ENCODE measurements around the gene TRPM5. TPM values are rescaled to one million over a fixed set of nuclear protein-coding genes. Genes with fewer than 3 reads are reported as not detected.

The TRPM5 gene
- total RNA-seq, 1 donor from 2014 or later: not detected

GRCh38 chr11:2471804-2472096 lies 27.4 kb upstream of the TRPM5 start:
- DNase-seq (ENCODE audit: low spot score in 2 of 2): no peak
- Histone ChIP-seq H3K27ac (no peak overlapping the region), H3K36me3 (no peaks in the 10 kb centered on the region), H3K4me3 (no peak overlapping the region), H3K4me1 (no peaks in the 10 kb centered on the region), H3K9me3 (no peaks in the 10 kb centered on the region), H3K27me3 (no peaks in the 10 kb centered on the region)
- no peak for TF ChIP-seq CTCF (IDR thresholded peaks at IDR 0.05)
- intact Hi-C loops (cut with DNase I): no loop called here

GRCh38 chr11:2471048-2471803 lies 26.9 kb upstream of the TRPM5 start:
- no peaks in the 10 kb centered on the region for H3K36me3 ChIP-seq
- no peaks in the 10 kb centered on the region for H3K27me3 ChIP-seq
- no peak overlapping the region for H3K4me3 ChIP-seq
- no peaks in the 10 kb centered on the region for H3K4me1 ChIP-seq
- DNase-seq (ENCODE audit: low spot score in 2 of 2): no peak
- H3K27ac ChIP-seq: no peak overlapping the region
- no peaks in the 10 kb centered on the region for H3K9me3 ChIP-seq
- TF ChIP-seq CTCF (IDR thresholded peaks at IDR 0.05): no peak
- intact Hi-C loops (cut with DNase I): no loop called here

- H3K36me3 ChIP-seq: no peaks in the 10 kb centered on the region
- TF ChIP-seq CTCF (IDR thresholded peaks at IDR 0.05): no peak
- no peaks in the 10 kb centered on the region for H3K9me3 ChIP-seq
- H3K27ac ChIP-seq: no peak overlapping the region
- DNase-seq (ENCODE audit: low spot score in 2 of 2): no peak
- no peaks in the 10 kb centered on the region for H3K27me3 ChIP-seq
- H3K4me1 ChIP-seq: no peaks in the 10 kb centered on the region
- intact Hi-C loops (cut with DNase I): no loop called here
- no peak overlapping the region for H3K4me3 ChIP-seq
Observed at GRCh38 chr11:2470495-2470894, 26.2 kb upstream of the TRPM5 start.

GRCh38 chr11:2468363-2469235 lies 24.3 kb upstream of the TRPM5 start:
- Histone ChIP-seq H3K27me3 (no peaks in the 10 kb centered on the region), H3K4me3 (no peak overlapping the region), H3K27ac (no peak overlapping the region), H3K9me3 (no peaks in the 10 kb centered on the region), H3K4me1 (no peaks in the 10 kb centered on the region), H3K36me3 (no peaks in the 10 kb centered on the region)
- intact Hi-C loops (cut with DNase I): no loop called here
- TF ChIP-seq CTCF (IDR thresholded peaks at IDR 0.05): no peak
- DNase-seq (ENCODE audit: low spot score in 2 of 2): peak in 1 of 2 donors; percentile 39

GRCh38 chr11:2467695-2468055 lies 23.4 kb upstream of the TRPM5 start:
- no peaks in the 10 kb centered on the region for H3K36me3 ChIP-seq
- H3K4me3 ChIP-seq: no peak overlapping the region
- H3K27ac ChIP-seq: no peak overlapping the region
- no peaks in the 10 kb centered on the region for H3K9me3 ChIP-seq
- no peaks in the 10 kb centered on the region for H3K4me1 ChIP-seq
- intact Hi-C loops (cut with DNase I): no loop called here
- DNase-seq (ENCODE audit: low spot score in 2 of 2): peak in 1 of 2 donors; percentile 35
- TF ChIP-seq CTCF (IDR thresholded peaks at IDR 0.05): no peak
- H3K27me3 ChIP-seq: no peaks in the 10 kb centered on the region

All from ascending aorta (tissue), 2 donors.